Tibial nerve (tissue), 4 donors: ENCODE results near the gene ADM. TPM values are rescaled to one million over a fixed set of nuclear protein-coding genes. Genes with fewer than 3 reads are reported as not detected.
"Not testable (repeated sequence)": the region's sequence is repeated elsewhere in the genome, so short reads cannot be mapped to it uniquely, and the experiment has no call there.

Experiments
- DNase-seq, 2 donors: peaks; one replicate each; pipeline ENCODE4 v3.0.0-alpha.2; 2019; ENCODE audit warnings: low spot score in 2 of 2
- H3K27ac ChIP-seq, 4 donors: fragments of 200-600 bp; sonication (generic) in 3 of 4; one replicate each; pipeline ENCODE4 v1.5.1; 2017 to 2019; ENCODE audit warnings: mild to moderate bottlenecking in 1 of 4
- H3K27me3 ChIP-seq, 2 donors: fragments of 200-600 bp; sonication (generic) in 1 of 2; one replicate each; pipeline versions ENCODE4 v1.5.1 to v1.6.0; 2017 to 2019
- H3K36me3 ChIP-seq, 3 donors: fragments of 200-600 bp; sonication (generic); one replicate each; pipeline ENCODE4 v1.5.1; 2018 to 2019
- H3K4me1 ChIP-seq, 4 donors: fragments of 200-600 bp; sonication (generic) in 3 of 4; one replicate each; pipeline ENCODE4 v1.5.1; 2017 to 2019
- H3K4me3 ChIP-seq, 4 donors: fragments of 200-600 bp; sonication (generic) in 3 of 4; one replicate each; pipeline ENCODE4 v1.5.1; 2017 to 2019; ENCODE audit warnings: mild to moderate bottlenecking in 1 of 4, moderate library complexity in 1 of 4
- H3K9me3 ChIP-seq, 4 donors: fragments of 200-600 bp; sonication (generic) in 3 of 4; one replicate each; pipeline ENCODE4 v1.5.1; 2017 to 2019
- CTCF ChIP-seq, 5 experiments: fragments of 200-600 bp in 3 of 5; fragments of 450-650 bp in 2 of 5; sonication (generic) in 3 of 5; IDR thresholded peaks; one replicate each; pipeline ENCODE4 v1.5.1; 2016 to 2019; ENCODE audit warnings: antibody characterized with exemption in 5 of 5, mild to moderate bottlenecking in 3 of 5, moderate library complexity in 2 of 5
- EP300 ChIP-seq, 2 donors: sonication (generic); formaldehyde crosslinking; IDR thresholded peaks; one replicate each; pipeline ENCODE4 v1.6.1; 2017; ENCODE audit warnings: antibody characterized with exemption in 2 of 2, mild to moderate bottlenecking in 1 of 2
- POLR2A ChIP-seq, 2 donors: fragments of 450-650 bp; IDR thresholded peaks; one replicate each; pipeline ENCODE4 v1.6.1; 2017; ENCODE audit warnings: antibody characterized with exemption in 2 of 2, mild to moderate bottlenecking in 2 of 2, moderate library complexity in 2 of 2
- whole genome bisulfite sequencing, 2 donors: methylation state at CpG; one replicate each; pipeline ENCODE4 v1.1.5; 2018; 5-methylcytosine and 5-hydroxymethylcytosine counted together
- total RNA-seq, 4 donors: library from RNA; depleted of rRNA; stranded (reverse); fragments of >200 nt; gene quantifications; one replicate each; pipeline ENCODE4 v1.1.0, GENCODE V29; 2016

Gene ADM
- total RNA-seq, result 100 to 1,000 TPM; 123 to 420 (median 197) TPM

GRCh38 chr11:10304495-10305261 lies at the start of gene ADM:
ADM (plus strand) TSS chr11:10305073; CDS start chr11:10305701, 628 bp downstream.
- Histone ChIP-seq H3K36me3 (no peaks in the 10 kb centered on the region), H3K4me3 (peak within 1 kb of the TSS; percentile 54 to 84 (median 74)), H3K9me3 (no peaks in the 10 kb centered on the region), H3K27ac (peak within 1 kb of the TSS; percentile 64 to 89 (median 81)), H3K27me3 (no peaks in the 10 kb centered on the region), H3K4me1 (peaks cover 0 to 61% (median 24%) of the 10 kb centered on the region in 4 donors)
- peak; percentile 83 to 90 for DNase-seq
- WGBS, 2 donors, result 0 to 1% methylated on average over 33 to 41 of the region's 48 CpGs
- peak; percentile 87 to 90 for TF ChIP-seq POLR2A (IDR thresholded peaks at IDR 0.05)
- peak in 1 of 2 donors; percentile 96 for TF ChIP-seq EP300 (IDR thresholded peaks at IDR 0.05)
- peak; percentile 19 to 79 (median 49) for TF ChIP-seq CTCF (IDR thresholded peaks at IDR 0.05)

- WGBS, 2 donors, result 71 to 78% methylated on average over 3 of the region's 3 CpGs
- no peak for DNase-seq
- H3K4me3 ChIP-seq, result no peak overlapping the region
- TF ChIP-seq POLR2A (IDR thresholded peaks at IDR 0.05), result no peak
- no peak for TF ChIP-seq CTCF (IDR thresholded peaks at IDR 0.05)
- TF ChIP-seq EP300 (IDR thresholded peaks at IDR 0.05), result no peak
- peaks cover 0 to 20% (median 2%) of the 10 kb centered on the region in 4 donors for H3K4me1 ChIP-seq
- H3K36me3 ChIP-seq, result no peaks in the 10 kb centered on the region
- H3K9me3 ChIP-seq, result no peaks in the 10 kb centered on the region
- H3K27me3 ChIP-seq, result no peaks in the 10 kb centered on the region
- no peak overlapping the region for H3K27ac ChIP-seq
Measured at GRCh38 chr11:10255388-10256125, 49.3 kb upstream of the ADM start.

- WGBS, 2 donors, result 94 to 97% methylated on average over 4 of the region's 4 CpGs
Measured at GRCh38 chr11:10257478-10257877, 47.4 kb upstream of the ADM start.

GRCh38 chr11:10261821-10262220 lies 43.1 kb upstream of the ADM start:
- Histone ChIP-seq H3K36me3 (no peaks in the 10 kb centered on the region), H3K4me3 (no peak overlapping the region), H3K9me3 (peaks cover 0 to 2% (median 0%) of the 10 kb centered on the region in 4 donors), H3K27ac (no peak overlapping the region), H3K4me1 (peaks cover 0 to 16% (median 2%) of the 10 kb centered on the region in 4 donors), H3K27me3 (no peaks in the 10 kb centered on the region)
- DNase-seq, result no peak
- TF ChIP-seq CTCF (IDR thresholded peaks at IDR 0.05) (no peak), EP300 (IDR thresholded peaks at IDR 0.05) (no peak), POLR2A (IDR thresholded peaks at IDR 0.05) (no peak)

More at GRCh38 chr11:10257478-10257877, 47.4 kb upstream of the ADM start:
- TF ChIP-seq POLR2A (IDR thresholded peaks at IDR 0.05) (no peak), EP300 (IDR thresholded peaks at IDR 0.05) (no peak), CTCF (IDR thresholded peaks at IDR 0.05) (no peak)
- Histone ChIP-seq H3K4me1 (peaks cover 0 to 20% (median 2%) of the 10 kb centered on the region in 4 donors), H3K9me3 (no peaks in the 10 kb centered on the region), H3K4me3 (no peak overlapping the region), H3K27me3 (no peaks in the 10 kb centered on the region), H3K27ac (no peak overlapping the region), H3K36me3 (no peaks in the 10 kb centered on the region)
- DNase-seq, result no peak

GRCh38 chr11:10263929-10264328 lies 40.9 kb upstream of the ADM start:
- Histone ChIP-seq H3K36me3 (no peaks in the 10 kb centered on the region), H3K4me1 (peaks cover 0 to 22% (median 2%) of the 10 kb centered on the region in 4 donors), H3K4me3 (no peak overlapping the region), H3K27me3 (no peaks in the 10 kb centered on the region), H3K9me3 (peaks cover 0 to 2% (median 0%) of the 10 kb centered on the region in 4 donors), H3K27ac (no peak overlapping the region)
- no peak for TF ChIP-seq CTCF (IDR thresholded peaks at IDR 0.05)
- TF ChIP-seq EP300 (IDR thresholded peaks at IDR 0.05), result no peak
- TF ChIP-seq POLR2A (IDR thresholded peaks at IDR 0.05), result no peak
- no peak for DNase-seq

GRCh38 chr11:10264716-10265115 lies 40.2 kb upstream of the ADM start:
- H3K9me3 ChIP-seq, H3K36me3 ChIP-seq, DNase-seq, H3K4me3 ChIP-seq, H3K27ac ChIP-seq, H3K27me3 ChIP-seq: not testable (repeated sequence)
- WGBS, 2 donors, result 94 to 98% methylated on average over 3 of the region's 3 CpGs
- peaks cover 0 to 16% (median 0%) of the 10 kb centered on the region in 4 donors for H3K4me1 ChIP-seq
